NCI-H1105 (cell line): ENCODE results near the gene NOC2L.

Experiments
- DNase-seq: peaks from one replicate; lab custom pipeline; 2025; lab: John Stamatoyannopoulos, UW

The NOC2L gene

DNA sequence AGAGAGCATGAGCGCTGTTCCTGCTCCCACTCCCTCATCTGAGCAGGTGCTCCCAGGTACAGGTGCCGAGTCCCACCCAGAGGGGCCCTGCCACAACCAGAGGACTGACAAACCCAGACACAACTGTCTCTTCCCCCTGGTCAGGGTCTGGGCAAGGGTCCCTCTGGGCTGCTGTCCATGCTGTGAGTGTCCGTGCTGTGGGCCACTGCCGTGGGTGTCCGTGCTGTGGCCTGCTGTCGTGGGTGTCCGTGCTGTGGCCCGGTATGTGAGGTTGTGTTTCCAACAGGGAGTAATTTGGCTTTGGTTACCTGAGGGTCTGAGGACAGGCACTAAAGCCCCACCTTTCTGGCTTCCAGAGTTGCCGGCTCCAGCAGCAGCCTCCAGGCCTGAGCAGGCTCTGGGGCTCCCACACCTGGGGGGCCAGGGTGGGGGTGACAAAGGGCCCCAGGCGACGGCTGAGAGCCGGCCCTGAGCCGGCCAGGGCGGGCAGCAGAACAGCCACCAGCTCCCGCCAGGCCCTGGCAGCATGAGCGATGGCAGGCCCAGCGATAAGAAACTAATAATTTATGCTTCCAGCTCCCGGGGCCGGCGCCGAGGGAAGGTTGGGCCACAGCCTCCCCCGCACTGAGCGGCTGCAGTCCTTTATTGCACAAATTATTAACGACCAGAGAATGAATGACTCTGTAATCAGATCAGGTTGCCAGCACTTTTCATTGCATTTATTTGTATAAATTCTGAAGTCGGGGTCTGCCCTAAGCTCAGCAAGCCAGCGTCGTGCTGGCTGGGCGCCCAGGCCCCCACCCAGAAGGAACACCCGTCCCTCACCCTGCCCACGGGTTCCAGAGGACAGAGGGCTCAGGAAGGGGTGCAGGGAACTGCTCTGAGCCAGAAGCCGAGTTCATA, 42.6 kb downstream of the NOC2L start:
- no peak for DNase-seq

DNA sequence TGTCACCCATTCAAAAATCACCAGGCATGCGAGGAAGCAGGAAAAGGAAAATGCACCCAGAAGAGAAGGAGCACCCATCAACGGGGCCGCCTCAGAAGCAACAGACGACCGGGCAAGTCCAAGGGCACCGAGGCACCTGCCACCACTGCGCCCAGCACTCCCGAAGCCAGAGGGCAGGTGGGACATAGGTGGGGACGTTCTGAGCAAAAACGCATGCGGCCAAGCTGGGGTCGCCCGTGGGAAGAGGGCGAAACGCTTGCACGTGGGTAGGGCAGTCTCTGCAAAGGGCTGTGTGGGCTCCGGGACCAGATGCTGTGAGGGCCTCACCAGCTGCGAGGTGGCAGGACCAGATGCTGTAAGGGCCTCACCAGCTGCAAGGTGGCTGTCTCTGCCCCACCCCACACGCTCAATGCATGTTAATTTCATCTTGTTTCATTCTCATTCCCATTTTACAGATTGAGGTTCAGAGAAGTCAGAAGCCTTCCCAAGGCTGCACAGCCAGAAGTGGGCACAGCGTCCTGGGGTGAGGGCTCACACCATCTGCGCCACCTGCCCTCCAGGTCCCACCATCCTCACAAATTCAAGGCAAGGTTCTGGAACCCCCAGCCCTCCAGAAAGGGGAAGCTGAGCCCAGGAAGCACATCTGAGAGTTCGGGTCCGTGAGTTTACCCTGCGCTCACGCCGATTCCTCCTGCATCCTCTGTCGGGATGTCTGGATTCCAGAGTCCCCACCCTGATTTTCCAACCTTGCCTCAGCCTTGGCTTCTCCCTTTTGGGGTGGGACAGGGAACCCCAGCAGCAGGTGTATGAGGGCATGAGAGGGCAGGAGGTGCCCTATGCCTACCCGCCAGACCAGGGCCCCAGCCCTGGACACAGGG, 43.5 kb downstream of the NOC2L start:
- no peak for DNase-seq

DNA sequence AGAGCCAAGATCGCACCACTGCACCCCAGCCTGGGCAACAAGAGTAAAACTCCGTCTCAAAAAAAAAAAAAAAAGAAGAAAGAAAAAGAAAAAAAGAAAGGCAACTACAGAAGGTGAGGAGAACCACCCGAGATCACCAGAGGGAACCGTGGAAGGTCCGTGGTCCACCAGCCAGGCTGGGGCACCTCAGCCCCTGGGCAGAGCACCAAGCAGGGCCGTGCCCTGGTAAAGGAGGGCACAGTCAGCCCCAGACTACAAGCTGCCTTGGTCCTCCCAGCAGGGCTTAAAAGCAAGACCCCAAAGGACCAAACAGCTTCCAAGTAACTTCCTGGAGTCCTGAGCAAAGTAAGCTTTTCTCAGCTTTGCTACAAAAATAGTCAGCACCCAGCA, 44.2 kb downstream of the NOC2L start:
- no peak for DNase-seq

- no peak for DNase-seq
Observed at GRCh38 chr1:914131-914890, 44.7 kb downstream of the NOC2L start.

DNA sequence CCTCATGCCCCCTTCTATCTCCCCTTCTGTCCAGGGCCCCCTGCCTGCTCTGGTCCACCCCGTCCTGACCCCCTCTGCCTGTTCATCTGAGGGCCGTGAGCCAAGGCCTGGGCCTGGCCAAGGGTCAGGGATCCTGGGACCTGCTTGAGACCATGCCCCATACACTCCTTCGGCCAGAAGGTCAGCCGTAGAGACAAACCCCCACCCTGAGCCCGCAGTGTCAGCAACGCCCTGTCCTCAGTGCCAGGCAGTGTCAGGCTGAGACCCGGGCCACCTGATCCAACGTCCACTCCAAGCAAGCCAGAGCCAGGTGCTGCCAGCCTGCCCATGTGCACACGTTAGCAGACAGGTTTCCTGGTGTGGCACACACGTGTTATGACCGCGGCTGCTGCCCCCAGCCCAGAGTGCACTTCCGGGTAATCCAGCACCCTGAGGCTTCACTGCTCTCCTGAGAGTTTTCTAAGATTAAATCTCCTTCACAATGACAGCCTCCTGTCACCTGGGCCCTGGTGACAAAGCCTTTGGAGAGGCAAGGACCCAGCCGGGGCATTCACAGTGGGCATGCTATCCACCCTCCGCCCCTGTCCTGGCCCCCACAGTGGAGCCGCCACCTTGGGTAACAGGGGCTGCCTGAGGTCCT, 45.4 kb downstream of the NOC2L start:
- no peak for DNase-seq

GRCh38 chr1:912740-913301, 46.2 kb downstream of the NOC2L start:
- DNase-seq = no peak

DNA sequence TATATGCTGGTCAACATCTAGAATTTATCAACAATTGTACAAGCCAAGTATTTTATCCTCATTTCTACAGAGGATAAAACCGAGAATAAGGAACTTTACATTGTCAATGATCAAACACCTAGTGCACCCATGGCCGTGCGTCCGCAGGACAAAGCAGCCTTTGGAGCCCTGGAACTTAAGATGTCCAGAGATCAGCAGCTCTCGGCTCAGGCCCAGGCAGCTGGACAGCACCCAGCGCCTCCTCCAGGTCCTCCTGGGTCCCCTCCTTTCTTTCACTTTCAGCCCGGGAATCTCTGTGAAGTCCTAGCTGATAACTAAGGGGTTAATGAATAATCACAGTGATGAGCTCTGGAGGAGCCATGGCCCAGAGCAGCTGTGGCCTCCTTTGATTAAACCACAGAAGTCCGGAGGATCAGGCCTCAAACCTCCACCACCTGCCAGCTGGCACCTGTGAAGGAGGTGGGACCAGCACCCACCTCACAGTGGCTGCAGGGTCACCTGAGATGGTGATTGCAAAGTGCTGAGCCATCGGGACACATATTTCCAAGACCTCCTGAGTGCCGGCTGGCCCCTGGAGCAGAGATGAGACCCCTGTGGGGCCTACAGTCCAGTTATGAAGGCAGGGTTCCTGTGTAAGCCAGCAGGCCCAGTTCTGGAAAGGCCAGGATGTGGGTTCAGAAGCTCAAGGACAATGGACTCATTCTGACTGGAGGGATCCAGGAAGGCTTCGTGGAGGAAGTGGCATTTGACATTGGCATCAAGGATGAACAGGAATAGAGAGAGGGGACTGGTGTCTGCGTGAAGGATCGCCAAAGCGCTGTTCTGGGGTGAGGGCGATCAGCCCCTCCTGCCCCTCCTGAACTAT, 46.9 kb downstream of the NOC2L start:
- no peak for DNase-seq

DNA sequence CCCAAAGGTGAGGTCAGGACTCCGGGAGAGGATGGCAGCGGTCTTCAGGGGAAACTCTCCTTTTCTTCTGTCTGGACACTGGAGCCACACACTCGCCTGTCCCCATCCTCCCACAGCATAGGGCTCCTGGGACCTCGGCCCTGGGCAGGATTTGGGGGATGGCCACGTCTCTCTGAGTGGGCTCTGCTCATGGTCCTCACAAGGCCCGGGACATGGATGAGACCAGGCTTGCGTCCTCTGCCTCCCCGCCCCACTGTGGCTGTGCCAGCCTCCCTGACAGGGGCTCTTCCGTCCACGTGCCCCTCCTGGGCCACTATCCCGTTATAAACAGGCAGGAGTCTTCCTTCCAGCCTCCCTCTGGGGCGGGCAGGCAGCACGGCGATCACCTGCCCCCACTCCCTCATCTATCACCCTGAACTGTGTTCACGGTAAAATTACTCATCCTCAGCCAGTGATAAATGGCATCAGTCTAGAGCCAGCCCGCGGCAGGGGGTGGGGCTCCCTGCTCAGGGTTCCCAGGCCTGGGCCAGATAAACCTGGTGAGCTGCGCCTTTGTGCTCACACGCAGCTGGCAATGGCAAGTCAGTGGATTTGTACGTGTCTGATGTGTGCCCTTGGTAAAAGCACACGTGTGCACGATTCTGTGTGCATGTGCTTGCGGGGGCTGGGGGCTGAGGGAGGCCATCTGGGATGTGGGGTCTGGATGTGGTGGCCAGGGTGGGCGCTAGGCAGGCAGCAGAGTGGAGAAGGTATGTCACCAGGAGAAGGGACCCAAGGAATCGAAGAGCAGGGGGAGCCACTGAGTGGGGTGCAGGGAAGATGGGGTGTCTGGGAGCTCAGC, 48.0 kb downstream of the NOC2L start:
- DNase-seq = no peak

- no peak for DNase-seq
Observed at GRCh38 chr1:910311-910880, 48.7 kb downstream of the NOC2L start.

DNA sequence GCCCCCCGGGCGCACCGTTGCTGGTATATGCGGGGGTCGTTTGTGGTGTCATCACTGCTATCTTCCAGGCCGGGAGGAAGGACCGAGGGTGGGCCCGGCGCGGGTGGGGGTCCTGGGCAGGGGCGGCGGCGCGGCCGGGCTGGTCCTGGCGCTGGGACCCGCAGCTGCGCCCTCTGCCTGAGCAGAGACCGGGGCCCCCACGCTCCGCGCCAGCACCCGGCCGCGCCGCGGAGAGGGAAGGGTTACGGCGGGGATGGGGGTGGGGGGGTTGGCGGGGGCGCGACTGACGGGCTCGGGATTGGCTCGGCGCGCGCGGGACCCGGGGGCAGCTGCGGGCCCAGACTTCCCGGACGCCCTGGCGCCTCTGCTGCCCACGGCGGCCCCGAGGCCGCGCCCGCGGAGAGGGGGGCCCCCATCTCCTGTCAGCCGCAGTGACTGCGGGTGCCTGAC, 49.2 kb downstream of the NOC2L start:
- DNase-seq = no peak

- no peak for DNase-seq
Observed at GRCh38 chr1:908661-909060, 50.4 kb downstream of the NOC2L start.

GRCh38 chr1:907611-908451, 51.2 kb downstream of the NOC2L start:
- no peak for DNase-seq

GRCh38 chr1:906600-907420, 52.2 kb downstream of the NOC2L start:
- no peak for DNase-seq

- no peak for DNase-seq
Observed at GRCh38 chr1:905811-906599, 53.1 kb downstream of the NOC2L start.

GRCh38 chr1:905071-905749, 53.8 kb downstream of the NOC2L start:
- peak; percentile 48 for DNase-seq
